Body of pancreas (tissue), 4 donors: ENCODE measurements around the gene ZSWIM6. TPM values are rescaled to one million over a fixed set of nuclear protein-coding genes. Genes with fewer than 3 reads are reported as not detected.

Experiments used
- ATAC-seq: fragments of 150-250 bp; one replicate; pipeline ENCODE4 v1.9.1; 2016
- DNase-seq, 4 donors: peaks; one replicate each; pipeline ENCODE4 v3.0.0-alpha.2; 2019
- H3K27ac ChIP-seq, 4 donors: fragments of 200-600 bp; sonication (generic); 1 replicate in 3 of 4; 2 replicates in 1 of 4; pipeline versions ENCODE4 v1.5.1 to v1.6.1; 2016 to 2019; ENCODE audit warnings: mild to moderate bottlenecking in 1 of 4, mixed read lengths in 1 of 4, moderate library complexity in 1 of 4
- H3K27me3 ChIP-seq, 2 donors: fragments of 200-600 bp; sonication (generic); one replicate each; pipeline ENCODE4 v1.6.0; 2016; ENCODE audit warnings: mild to moderate bottlenecking in 1 of 2
- H3K36me3 ChIP-seq, 2 donors: fragments of 200-600 bp; sonication (generic); replicated peaks in 1 of 2; 2 replicates each; pipeline ENCODE4 v1.5.1; 2016; ENCODE audit warnings: low read depth in 2 of 2; ENCODE audit not compliant: insufficient read depth in 1 of 2
- H3K4me1 ChIP-seq: fragments of 200-600 bp; sonication (generic); one replicate; pipeline ENCODE4 v1.6.0; 2016
- H3K4me3 ChIP-seq, 2 donors: fragments of 200-600 bp; sonication (generic); 1 replicate in 1 of 2; 2 replicates in 1 of 2; pipeline ENCODE4 v1.5.1; 2016 to 2019
- H3K9me3 ChIP-seq, 3 donors: fragments of 200-600 bp; sonication (generic); 1 replicate in 2 of 3; 2 replicates in 1 of 3; pipeline ENCODE4 v1.5.1; 2016
- CTCF ChIP-seq, 7 experiments: fragments of 450-650 bp in 4 of 7; fragments of 200-600 bp in 3 of 7; sonication (generic) in 3 of 7; IDR thresholded peaks; one replicate each; pipeline ENCODE4 v1.5.1; 2016 to 2019; ENCODE audit warnings: antibody characterized with exemption in 7 of 7
- POLR2A ChIP-seq, 3 donors: fragments of 450-650 bp; IDR thresholded peaks; one replicate each; pipeline ENCODE4 v1.6.1; 2016; ENCODE audit warnings: antibody characterized with exemption in 3 of 3, mild to moderate bottlenecking in 2 of 3
- WGBS, 2 donors: methylation state at CpG; one replicate each; pipeline ENCODE4 v1.1.5; 2017; 5-methylcytosine and 5-hydroxymethylcytosine counted together
- intact Hi-C: fragments of 100-400 bp; cut with DNase I; formaldehyde crosslinking; loops from one replicate; pipeline ENCODE4 v1.15.1; 2023
- total RNA-seq, 2 donors: library from RNA; depleted of rRNA; stranded (reverse); fragments of >200 nt; gene quantifications; one replicate each; pipeline ENCODE4 v1.1.0, GENCODE V29; 2016

The ZSWIM6 gene
- total RNA-seq, 2 donors from 2014 or later: 5.9 to 8.8 TPM

DNA sequence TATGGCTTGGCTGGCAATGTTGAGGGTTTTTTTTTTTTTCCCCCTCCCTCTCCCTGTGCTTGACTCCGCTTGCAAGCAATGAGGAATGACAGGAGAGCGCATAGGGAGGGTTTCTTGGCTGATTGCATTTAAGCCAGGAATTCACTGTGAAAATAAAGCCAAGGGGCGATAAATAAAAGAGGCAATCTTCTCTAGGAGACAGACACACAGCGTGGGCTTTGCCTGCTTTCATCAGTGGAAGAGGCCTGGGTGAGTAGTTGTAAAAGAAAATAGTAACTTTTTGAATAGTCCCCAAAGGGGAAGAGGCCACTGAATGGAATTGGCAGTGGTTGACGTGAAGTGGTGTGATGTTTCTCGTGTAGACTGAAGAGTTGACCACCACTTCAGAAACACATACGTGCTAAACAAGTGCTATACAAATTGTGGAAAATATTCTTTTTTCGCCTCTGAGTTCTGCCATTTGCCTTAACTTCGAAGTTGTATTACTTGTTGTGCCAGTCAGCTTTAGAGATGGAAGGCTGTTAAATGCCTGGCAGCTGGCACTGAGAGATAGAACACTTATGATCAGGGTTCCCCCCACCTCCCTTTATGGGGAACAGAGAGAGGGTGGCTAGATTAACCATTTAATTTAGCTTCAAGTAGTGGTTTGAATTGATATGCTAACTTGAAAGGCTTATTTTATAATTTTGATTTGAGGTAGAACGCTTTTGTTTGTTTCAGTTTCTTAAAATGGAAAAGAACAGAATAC is 3.0 kb downstream of the ZSWIM6 start:
- no peaks in the 10 kb centered on the region for H3K9me3 ChIP-seq
- H3K27ac ChIP-seq: peak overlapping the region in 2 of 4 donors; percentile 22 to 27
- WGBS, 2 donors: 22 to 24% methylated on average over 10 of the region's 10 CpGs
- peaks cover 28% of the 10 kb centered on the region for H3K4me1 ChIP-seq
- peak in 1 of 3 donors; percentile 7 for TF ChIP-seq POLR2A (IDR thresholded peaks at IDR 0.05)
- TF ChIP-seq CTCF (IDR thresholded peaks at IDR 0.05): no peak
- no peaks in the 10 kb centered on the region for H3K27me3 ChIP-seq
- DNase-seq (no peak), ATAC-seq (no peak)
- intact Hi-C loops: loop anchor here (10.0 kb wide), 2 partner anchors 70 to 320 kb away; no protein-coding TSS in a partner anchor
- H3K36me3 ChIP-seq: no peaks in the 10 kb centered on the region
- no peak overlapping the region for H3K4me3 ChIP-seq

GRCh38 chr5:61339764-61340163 is 7.7 kb downstream of the ZSWIM6 start:
- intact Hi-C loops: loop anchor here (10.0 kb wide), 2 partner anchors 65 to 315 kb away; no protein-coding TSS in a partner anchor

GRCh38 chr5:61340775-61341361 is 8.8 kb downstream of the ZSWIM6 start:
- ATAC-seq (no peak), DNase-seq (no peak)
- 36 to 60% methylated on average over 3 of the region's 3 CpGs for WGBS, 2 donors
- peaks cover 48% of the 10 kb centered on the region for H3K4me1 ChIP-seq
- no peaks in the 10 kb centered on the region for H3K9me3 ChIP-seq
- intact Hi-C loops: no loop called here
- TF ChIP-seq POLR2A (IDR thresholded peaks at IDR 0.05) (no peak), CTCF (IDR thresholded peaks at IDR 0.05) (no peak)
- H3K27ac ChIP-seq: no peak overlapping the region
- no peak overlapping the region for H3K4me3 ChIP-seq
- H3K36me3 ChIP-seq: no peaks in the 10 kb centered on the region
- no peaks in the 10 kb centered on the region for H3K27me3 ChIP-seq

More at GRCh38 chr5:61339764-61340163, 7.7 kb downstream of the ZSWIM6 start:
- Histone ChIP-seq H3K27ac (no peak overlapping the region), H3K27me3 (no peaks in the 10 kb centered on the region), H3K36me3 (no peaks in the 10 kb centered on the region), H3K4me3 (no peak overlapping the region), H3K4me1 (peaks cover 49% of the 10 kb centered on the region), H3K9me3 (no peaks in the 10 kb centered on the region)
- 55 to 59% methylated on average over 2 of the region's 2 CpGs for WGBS, 2 donors
- DNase-seq: no peak
- no peak for TF ChIP-seq CTCF (IDR thresholded peaks at IDR 0.05)
- no peak for TF ChIP-seq POLR2A (IDR thresholded peaks at IDR 0.05)
- ATAC-seq: no peak

GRCh38 chr5:61342071-61342501 is 10.0 kb downstream of the ZSWIM6 start:
- H3K9me3 ChIP-seq: no peaks in the 10 kb centered on the region
- no peak for DNase-seq
- no peak overlapping the region for H3K27ac ChIP-seq
- H3K27me3 ChIP-seq: no peaks in the 10 kb centered on the region
- peaks cover 56% of the 10 kb centered on the region for H3K4me1 ChIP-seq
- intact Hi-C loops: no loop called here
- TF ChIP-seq CTCF (IDR thresholded peaks at IDR 0.05) (no peak), POLR2A (IDR thresholded peaks at IDR 0.05) (no peak)
- H3K4me3 ChIP-seq: no peak overlapping the region
- no peaks in the 10 kb centered on the region for H3K36me3 ChIP-seq
- ATAC-seq: no peak
- 75 to 90% methylated on average over 4 of the region's 4 CpGs for WGBS, 2 donors
